GM12891 (cell line): Measurements from ENCODE around the gene SMYD3.

Experiments used
- POLR2A ChIP-seq: IDR thresholded peaks from 2 replicates; pipeline ENCODE4 v1.6.1; 2011; ENCODE audit warnings: low read depth, low read length, control low read depth
- POLR2AphosphoS5 ChIP-seq: IDR thresholded peaks from 2 replicates; pipeline ENCODE4 v1.6.1; 2011; ENCODE audit warnings: low read depth, low read length, control low read depth
- TAF1 ChIP-seq: IDR thresholded peaks from 2 replicates; pipeline ENCODE4 v1.6.1; 2011; ENCODE audit warnings: low read depth, low read length, control low read depth

DNA sequence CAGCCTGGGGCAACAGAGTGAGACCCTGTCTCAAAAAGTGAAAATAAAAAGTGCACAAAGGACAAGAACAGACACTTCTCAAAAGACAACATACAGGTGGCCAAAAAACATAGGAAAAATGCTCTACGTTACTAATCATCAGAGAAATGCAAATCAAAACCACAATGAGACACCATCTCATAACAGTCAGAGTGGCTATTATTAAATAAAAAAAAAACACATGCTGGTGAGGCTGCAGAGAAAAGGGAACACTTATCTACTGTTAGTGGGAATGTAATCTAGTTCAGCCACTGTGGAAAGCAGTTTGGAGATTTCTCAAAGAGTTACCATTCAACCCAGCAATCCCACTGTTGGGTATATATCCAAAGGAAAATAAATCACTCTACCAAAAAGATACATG is 173.2 kb downstream of the SMYD3 start:
- TF ChIP-seq POLR2A (no peak), TAF1 (no peak), POLR2AphosphoS5 (no peak)
